GM19324 (cell line): Measurements from ENCODE around the gene OR56A4.
"Not testable (repeated sequence)": the region's sequence is repeated elsewhere in the genome, so short reads cannot be mapped to it uniquely, and the experiment has no call there.

Experiments
- ATAC-seq: cut with Tn5 transposase; IDR thresholded peaks from one replicate; pipeline ENCODE4 v1.9.1; 2021; ENCODE audit warnings: mild to moderate bottlenecking, moderate library complexity; ENCODE audit not compliant: unreplicated experiment, low FRiP score

OR56A4 gene

GRCh38 chr11:5966958-5967357, 39.8 kb downstream of the OR56A4 start:
- no peak for ATAC-seq

- ATAC-seq, result not testable (repeated sequence)
Measured at GRCh38 chr11:5960704-5961320, 45.9 kb downstream of the OR56A4 start.

GRCh38 chr11:5955586-5955985, 51.2 kb downstream of the OR56A4 start:
- no peak for ATAC-seq
